Measurements from ENCODE around the gene MRPL20.
"Not testable (repeated sequence)": the region's sequence is repeated elsewhere in the genome, so short reads cannot be mapped to it uniquely, and the experiment has no call there.

Gene MRPL20

DNA sequence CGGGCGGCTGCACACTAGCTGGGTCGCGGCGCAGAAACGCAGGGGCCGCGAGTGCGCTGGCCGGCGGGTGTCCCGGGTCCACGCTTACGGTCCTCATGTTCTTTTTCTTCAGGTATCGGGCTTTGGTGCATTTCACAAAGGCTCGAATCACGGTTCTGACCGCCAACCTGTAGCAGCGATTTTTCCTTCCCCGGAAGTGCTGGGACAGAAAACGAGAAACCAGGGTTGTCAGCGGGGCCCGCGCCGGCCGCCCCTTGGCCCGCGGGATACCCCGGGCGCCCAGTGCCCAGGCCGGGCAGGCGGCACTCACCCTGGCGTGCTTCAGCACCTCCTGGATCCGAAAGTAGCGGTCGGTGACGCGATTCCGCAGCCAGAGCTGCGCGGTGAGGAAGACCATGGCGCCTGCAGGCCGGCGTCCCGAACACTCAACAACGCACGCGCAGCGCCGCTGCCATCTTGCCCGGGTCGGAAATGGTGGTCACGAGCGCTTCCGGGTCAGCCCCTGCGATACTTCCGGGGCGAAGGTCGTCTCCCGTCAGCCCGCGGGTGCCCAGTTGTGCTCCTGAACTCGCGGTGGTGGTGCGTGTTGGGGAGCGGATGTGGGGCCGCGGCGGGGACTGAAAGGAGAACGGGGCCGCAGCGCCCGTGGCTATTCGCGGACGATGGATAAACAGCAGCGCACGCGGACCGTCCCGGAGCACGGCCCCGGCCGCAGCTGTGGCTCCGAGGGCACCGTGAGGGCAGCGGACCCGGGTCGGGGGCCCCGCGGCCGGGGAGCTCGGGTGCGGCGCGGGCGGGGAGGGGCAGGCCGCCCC is at the start of gene MRPL20:
Gene MRPL20 (minus strand): TSS at position 473 of the 815 bp plus-strand sequence. CDS start 76 bp downstream, at position 397.
- DNase-seq (ENCODE audit: low read depth in 2 of 2) = peak; percentile 93

DNA sequence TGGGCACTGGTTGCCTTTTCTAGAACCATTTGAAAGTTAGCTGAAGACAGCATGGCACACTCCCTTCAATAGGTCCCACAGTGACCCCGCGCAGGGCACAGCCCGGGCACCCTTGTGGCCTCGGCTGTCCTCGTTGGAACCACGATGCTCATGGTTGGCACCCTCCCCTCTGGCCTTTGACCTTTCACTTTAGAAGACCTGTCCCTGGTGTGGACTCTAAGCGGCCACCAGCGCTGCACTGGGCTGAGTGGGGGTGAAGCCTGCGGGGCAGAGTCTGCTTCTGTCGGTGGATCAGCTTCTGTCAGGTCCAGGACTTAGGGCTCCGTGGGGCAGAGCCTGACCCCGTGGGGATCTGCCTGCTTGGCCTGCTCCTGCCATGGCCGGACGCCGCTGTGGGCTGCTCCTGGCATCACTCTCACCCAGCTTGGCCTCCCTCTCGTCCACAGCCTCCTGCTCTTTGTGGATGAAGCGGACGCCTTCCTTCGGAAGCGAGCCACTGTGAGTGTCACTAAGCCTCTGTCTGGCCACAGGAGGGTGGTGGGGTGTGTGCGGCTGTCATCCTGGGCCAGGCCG is 49.7 kb upstream of the MRPL20 start:
- not testable (repeated sequence) for DNase-seq (ENCODE audit: low read depth in 2 of 2)

DNA sequence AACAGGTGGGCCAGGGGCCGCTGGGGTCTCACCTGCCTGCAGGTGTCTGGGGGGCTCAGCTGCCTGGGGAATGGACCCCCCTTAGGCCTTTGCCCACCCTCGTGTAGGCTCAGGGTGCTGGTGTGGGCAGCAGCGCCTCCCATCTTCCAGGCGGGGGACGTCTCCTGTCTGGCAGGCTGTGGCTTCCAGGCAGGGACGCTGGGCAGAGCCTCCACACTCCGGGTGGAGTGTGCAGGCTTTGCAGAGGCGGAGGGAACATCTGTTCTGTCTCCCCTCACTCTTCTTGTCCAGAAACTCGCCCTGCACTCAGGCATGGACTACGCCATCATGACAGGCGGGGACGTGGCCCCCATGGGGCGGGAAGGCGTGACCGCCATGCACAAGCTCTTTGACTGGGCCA is 48.8 kb upstream of the MRPL20 start:
- not testable (repeated sequence) for DNase-seq (ENCODE audit: low read depth in 2 of 2)

DNA sequence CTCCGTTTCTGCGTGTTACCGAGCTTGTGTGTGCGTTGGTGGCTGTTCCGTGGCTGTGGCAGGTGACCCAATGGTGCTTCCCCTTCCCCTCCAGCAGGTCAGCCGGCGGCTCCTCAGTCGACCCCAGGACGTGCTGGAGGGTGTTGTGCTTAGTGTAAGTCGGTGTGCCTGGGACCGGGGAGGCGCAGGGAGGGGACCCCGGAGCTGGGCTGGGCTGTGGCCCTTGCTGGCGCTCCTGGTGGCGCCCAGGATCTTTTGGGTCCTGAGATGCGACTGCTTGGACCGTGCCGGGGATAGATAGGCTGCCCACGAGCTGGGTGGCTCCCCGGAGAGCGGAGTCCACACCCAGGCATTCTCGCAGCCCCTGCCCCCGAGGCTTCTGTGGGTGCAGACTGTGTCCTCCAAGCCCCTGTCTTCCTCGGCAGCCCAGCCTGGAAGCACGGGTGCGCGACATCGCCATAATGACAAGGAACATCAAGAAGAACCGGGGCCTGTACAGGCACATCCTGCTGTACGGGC is 48.3 kb upstream of the MRPL20 start:
- DNase-seq (ENCODE audit: low read depth in 2 of 2) = no peak

DNA sequence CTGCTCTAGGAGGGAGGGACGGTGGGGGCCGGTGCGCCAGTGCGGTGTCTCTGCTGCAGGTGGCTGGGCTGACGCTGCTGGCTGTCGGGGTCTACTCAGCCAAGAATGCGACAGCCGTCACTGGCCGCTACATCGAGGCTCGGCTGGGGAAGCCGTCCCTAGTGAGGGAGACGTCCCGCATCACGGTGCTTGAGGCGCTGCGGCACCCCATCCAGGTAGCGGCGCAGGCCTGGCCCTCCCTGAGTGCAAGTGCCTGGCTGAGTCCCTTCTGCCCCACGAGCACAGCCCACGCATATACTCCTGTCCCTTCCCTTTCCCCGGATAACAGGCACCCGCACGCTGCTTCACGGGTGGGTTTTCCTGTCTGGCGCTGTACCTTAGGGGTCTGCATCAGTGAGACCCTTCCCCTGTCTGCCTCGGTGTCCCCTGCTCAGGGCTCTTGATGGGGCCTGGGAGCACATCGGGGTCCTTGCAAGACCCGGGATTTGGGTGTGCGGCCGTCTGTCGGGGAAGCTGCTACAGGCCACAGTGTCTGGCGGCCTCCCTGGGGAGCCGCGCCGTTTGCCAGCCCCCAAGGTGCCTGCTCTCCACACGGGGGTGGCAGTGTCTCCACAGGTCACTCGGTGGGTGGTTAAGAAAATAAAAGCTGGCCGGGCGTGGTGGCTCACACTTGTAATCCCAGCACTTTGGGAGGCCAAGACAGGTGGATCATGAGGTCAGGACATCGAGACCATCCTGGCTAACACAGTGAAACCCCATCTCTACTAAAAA is 47.4 kb upstream of the MRPL20 start:
- DNase-seq (ENCODE audit: low read depth in 2 of 2) = not testable (repeated sequence)

DNA sequence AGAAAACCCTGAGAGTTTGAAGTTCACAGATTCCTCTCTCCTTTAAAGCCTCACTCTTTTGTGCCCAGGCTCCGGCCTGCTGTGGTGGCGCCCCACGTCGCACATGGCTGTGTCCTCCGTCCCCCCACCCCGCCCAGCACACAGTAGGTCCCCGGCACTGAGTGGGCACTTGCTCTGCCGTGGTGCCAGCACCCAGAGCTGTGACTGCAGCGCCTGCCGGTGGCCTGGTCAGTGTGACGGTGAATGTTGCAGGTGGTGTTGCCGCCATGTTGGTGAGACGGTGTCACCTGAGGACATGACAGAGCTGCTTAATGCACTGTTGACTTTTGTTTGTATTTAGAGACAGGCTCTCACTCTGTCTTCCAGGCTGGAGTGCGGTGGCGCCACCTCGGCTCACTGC is 45.8 kb upstream of the MRPL20 start:
- DNase-seq (ENCODE audit: low read depth in 2 of 2) = no peak

DNA sequence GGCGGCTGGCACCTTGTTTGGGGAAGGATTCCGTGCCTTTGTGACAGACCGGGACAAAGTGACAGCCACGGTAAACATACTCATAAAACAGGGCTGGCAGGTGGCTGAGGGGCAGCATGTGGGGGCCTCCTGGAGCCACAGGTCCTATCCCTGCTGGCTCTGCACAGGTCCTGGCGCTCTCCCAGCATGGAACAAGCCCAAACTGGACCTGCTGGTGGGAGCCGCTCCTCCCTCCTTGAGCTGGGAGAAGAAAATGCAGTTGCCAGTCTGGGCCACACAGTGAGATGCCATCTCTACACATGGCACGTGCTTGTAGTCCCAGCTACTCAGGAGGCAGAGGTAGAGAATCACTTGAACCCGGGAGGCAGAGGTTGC is 45.3 kb upstream of the MRPL20 start:
- DNase-seq (ENCODE audit: low read depth in 2 of 2) = not testable (repeated sequence)

DNA sequence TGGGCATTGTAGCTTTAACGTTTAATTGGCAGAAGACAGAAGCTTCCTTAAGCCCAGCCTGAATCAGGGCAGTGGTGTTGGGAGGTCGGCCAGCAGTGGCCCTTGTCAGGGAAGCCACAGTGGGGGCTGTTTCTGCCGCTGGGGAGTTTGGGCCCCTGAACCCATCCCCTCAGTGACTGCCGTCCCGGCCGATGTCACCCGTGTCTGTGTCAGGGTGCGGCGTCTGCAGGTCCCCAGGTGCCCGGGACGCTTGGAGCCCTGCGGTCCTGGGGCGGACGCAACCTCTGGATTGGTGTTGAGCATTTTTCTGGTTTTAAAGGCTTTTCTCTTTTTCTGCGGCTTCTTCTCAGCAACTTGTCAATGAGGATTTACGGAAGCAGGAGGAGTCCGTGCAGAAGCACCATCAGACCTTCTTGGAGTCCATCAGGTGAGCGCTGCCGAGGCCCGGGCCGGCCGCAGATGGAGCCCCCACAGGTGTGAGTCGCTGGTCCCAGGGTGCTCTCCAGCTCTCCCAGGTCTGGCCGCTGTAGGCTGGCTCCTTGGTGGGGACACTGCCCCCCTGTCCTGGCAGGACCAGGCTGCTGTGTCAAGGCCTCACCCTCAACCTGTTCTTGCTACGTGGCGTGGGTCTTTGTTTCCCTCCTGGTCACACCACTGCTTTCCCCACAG is 44.7 kb upstream of the MRPL20 start:
- no peak for DNase-seq (ENCODE audit: low read depth in 2 of 2)

DNA sequence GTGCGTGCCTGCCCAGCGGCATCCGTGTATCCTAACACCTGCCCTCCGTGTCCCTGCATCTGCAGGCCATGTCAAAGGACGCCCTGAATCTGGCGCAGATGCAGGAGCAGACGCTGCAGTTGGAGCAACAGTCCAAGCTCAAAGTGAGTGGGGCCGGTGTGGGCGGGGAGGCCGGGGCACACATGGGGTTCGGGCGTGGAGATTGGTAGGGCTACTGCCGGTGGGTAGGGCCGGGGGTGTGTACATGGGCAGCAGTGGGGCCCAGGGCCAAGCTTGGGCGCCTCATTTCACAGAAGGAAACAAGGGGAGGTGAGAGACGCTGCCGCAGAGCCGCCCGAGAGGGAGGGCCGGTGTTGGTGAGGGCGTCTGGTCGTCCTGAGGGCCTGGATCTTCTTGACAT is 43.5 kb upstream of the MRPL20 start:
- not testable (repeated sequence) for DNase-seq (ENCODE audit: low read depth in 2 of 2)

DNA sequence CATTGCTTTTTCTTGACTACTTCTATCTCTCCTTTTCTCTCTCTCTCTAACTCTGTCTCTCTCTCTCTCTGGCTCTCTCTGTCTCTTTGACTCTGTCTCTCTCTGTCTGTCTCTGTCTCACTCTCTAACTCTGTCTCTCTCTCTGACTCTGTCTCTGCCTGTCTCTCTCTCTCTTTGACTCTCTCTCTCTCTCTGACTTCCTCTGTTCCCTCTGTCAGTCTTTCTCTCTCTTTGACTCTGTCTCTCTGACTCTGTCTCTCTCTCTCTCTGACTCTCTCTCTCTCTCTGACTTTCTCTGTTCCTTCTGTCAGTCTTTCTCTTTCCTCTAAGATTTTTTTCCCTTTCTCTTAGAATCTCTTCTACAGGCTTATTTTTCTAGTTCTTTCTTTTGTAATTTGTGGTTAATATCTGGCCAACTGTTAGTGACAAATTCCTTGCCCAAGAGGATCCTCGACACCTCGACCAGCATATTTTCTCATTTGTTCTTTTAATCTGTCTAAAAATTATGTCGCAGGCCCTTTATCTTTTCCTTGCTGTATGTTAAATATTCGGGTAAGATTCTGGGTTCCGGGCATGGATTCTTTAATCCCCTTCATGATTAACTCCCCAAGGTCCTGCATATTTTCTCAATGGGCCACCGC is 42.1 kb upstream of the MRPL20 start, which contains the start of gene ATAD3C:
Gene ATAD3C (plus strand): TSS at position 591 of the 641 bp plus-strand sequence. CDS start 995 bp downstream, outside the sequence.
- DNase-seq (ENCODE audit: low read depth in 2 of 2) = no peak

DNA sequence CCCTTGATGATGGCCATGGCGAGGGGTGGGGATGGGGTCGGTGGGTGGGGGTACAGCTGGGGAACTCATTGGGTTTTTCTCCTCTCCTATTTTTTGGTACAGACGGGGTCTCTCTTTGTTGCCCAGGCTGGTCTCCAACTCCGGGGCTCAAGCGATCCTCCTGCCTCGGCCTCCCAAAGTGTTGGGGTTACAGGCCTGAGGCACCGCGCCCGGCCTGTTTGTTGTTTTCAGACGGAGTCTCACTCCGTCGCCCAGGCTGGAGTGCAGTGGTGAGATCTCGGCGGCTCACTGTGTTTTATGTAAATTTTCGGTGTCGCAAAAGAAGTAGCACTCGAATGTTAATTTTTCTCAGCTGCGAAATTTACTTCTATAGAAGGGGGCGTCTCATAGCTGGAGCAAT is 39.5 kb upstream of the MRPL20 start:
- not testable (repeated sequence) for DNase-seq (ENCODE audit: low read depth in 2 of 2)

DNA sequence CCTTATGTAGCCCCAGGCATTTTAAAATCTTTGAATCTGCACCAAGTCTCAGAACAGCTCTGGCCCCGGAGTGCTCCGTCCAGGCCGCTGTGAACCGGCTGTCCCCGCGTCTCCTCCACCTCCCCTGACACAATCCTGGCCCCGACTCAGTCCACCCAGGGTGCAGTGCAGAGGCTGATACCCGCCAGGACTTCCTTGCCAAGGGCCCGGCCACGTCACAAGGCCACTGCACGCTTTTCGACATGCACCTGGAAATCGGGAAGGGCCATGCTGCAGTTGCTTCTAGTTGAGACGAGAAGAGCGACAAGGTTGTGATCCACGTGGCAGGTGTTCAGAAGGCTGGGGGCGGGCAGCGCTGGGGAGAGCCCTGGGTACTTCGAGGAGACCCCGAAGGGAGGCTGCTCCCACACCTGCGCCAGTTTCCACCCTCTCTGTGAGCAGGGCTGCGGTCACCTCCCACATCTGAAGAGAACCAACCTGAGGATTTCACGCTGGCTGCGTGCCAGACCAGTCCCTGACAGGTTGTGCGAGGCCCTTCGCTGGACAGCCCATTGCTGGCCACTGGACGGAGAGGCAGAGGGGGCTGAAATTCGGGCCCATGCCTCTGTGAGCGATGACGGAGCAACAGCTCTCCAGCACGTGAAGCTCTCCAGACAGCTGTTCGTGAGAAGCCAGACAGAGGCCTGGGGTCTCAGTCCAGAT is 35.1 kb upstream of the MRPL20 start:
- no peak for DNase-seq (ENCODE audit: low read depth in 2 of 2)

DNA sequence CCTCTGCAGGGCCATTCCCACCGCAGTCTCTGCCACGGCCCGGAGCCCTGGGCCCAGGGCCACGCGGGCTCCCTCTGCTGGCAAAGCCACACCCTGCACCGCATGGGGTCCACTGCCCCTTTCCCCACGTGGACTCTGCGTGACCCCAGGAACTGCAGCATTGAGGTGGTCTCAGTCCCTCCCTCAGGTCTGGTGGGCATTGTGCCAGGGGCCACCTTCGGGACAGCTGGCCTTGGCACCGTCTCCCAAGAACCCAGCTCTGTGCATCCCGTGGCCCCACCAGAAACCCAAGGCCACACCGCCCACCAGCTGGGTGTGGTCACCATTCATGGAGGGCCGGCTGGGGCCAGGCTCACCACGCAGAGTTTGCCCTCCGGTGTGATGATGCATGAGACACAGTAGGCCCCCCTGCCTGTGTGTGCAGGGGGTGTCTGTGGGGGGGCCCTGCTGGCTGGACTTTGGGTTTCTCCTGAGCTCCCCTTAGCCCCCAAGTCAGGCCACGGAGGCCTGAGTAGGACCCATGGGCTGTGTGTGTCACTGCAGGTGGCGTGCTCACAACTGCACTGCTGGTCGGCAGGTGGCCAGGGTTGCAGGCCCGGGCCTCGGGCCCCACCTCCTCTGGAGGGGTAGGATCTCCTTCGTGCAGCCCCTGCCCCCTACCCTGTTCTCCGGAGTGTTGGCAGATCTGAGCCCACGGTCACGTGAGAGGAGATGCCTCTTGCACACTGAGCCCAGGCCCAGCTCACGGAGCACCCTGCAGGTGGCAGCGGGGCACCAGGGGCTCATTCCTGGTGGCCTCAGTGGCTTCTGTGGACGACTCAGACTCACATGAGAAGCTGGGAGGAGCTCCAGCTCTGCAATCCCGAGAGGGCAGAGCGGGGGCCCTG is 34.2 kb upstream of the MRPL20 start:
- peak in 1 of 2 donors; percentile 54 for DNase-seq (ENCODE audit: low read depth in 2 of 2)

DNA sequence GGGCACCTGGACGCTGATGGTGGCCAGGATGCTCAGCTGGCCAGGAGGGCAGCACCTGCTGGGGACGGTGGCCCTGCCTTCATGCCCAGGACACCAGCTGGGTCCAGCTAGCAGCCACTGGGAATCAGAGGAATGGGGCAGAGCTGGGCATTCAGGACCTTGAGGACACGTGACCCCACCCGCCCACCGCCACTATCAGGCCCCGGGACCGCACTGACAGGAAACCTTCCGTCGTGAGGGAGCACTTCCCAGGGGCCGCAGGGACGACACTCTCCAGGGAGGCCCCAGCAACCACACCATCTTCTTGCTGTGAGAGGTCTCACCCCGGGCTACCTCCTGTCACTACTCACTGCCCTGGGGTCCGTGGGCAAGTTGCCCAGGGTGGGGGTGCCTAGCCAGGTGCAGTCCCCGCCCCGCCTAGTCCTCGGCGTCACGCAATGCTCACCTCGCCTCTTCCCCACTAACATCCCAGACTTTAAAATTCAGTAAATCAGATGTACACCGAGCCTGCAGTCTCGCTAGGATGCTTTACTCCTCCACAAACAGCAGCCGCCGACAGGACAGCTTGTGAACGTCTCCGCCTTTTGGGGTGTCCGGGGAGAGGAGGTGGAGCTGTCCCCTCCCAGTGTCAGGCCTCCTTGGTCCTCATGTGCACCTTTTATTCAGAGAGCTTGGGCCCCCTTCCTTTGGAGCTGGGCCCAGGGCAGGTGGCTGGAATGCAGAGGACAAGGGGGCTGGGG is 33.3 kb upstream of the MRPL20 start:
- DNase-seq (ENCODE audit: low read depth in 2 of 2) = no peak

DNA sequence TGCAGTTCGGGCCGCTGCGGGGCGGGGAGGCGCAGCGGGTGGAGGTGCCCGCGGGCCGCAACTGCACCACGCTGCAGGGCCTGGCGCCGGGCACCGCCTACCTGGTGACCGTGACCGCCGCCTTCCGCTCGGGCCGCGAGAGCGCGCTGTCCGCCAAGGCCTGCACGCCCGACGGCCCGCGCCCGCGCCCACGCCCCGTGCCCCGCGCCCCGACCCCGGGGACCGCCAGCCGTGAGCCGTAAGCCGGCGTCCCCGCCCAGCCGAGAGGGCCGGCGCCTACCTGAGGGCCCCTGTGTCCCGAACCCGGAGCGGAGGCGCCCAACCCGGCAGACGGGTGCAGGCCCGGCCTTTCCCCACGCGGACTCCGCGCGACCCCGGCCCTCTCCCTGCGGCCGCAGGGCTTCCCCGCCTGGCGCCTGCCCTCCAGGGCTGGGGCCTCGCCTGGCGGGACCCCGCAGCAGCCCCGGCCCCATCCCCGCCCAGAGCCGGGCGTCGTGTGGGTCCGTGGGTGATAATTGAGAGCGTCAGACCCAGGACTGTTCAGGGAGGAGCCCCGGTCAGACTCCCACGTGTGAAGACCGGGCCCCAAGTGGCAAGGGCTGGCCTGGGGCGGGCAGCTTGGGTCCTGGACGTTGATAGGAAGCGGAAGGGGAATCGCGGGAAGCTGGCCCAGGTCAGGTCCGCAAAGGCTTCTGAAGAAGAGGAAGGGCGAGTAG is 32.6 kb upstream of the MRPL20 start:
- DNase-seq (ENCODE audit: low read depth in 2 of 2) = no peak

DNA sequence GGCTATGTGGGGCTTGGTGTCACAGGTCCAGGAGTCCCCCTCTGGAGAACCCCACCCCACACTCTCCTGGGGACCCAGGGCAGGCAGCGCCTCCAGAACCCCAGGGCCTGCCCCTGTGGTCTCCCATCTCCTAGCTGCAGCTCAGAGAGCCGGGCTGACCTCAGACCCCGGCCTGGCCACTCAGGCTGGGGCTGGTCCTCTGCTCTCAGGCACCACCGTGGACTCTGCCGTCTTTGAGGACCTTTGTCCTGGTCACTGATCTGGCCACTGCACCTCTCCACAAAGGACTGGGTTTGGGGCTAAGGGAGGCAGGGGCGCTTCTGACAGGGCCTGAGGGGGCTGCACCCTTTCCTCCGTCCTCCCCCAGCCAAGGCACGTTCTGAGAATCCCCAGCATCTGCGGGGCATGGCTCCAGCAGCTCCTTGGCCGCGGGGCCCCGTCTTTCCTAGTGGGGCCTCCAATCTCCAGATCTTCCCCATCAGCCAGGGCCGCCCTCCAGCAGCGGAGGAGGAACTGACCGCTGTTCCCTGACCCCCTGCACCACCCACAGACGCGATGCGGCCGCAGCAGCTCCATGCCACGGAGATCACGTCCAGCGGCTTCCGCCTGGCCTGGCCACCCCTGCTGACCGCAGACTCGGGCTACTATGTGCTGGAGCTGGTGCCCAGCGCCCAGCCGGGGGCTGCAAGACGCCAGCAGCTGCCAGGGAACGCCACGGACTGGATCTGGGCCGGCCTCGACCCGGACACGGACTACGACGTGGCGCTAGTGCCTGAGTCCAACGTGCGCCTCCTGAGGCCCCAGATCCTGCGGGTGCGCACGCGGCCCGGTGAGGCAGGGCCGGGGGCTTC is 31.7 kb upstream of the MRPL20 start:
- no peak for DNase-seq (ENCODE audit: low read depth in 2 of 2)

DNA sequence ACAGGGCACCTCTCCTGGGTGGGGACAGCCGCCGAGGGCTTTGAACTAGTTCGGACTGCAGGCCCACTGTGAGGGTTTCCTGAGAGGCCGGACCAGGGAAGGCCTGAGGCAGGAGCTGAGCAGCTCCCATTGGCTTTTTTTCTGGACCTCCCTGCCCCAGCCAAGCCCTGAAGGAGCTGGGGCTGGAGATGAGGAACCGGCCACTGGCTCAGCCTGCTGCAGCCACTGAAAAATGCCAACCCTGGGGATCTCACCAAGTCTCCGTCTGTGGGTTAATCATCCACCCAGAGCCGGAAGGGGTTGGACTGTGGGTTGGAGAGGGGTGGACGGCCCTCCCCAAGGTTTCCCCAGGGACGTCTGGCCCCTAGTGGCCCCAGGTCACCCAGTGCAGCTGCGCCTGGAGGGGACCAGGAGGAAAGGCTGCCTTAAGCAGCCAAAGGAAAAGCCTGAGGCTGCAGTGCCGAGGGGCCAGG is 30.8 kb upstream of the MRPL20 start:
- DNase-seq (ENCODE audit: low read depth in 2 of 2) = no peak

Measured in stimulated activated CD4-positive, alpha-beta T cell treated with anti-CD3 and anti-CD28 coated beads, Interleukin-15, amount 100 ng/mL, for 48 hours (primary cell).